A549 (cell line): ENCODE measurements around the gene PIK3CB. TPM values are rescaled to one million over a fixed set of nuclear protein-coding genes. Genes with fewer than 3 reads are reported as not detected.
"Not testable (repeated sequence)": the region's sequence is repeated elsewhere in the genome, so short reads cannot be mapped to it uniquely, and the experiment has no call there.

Source experiments
- ATAC-seq, 2 experiments: fragments of 200-7000 bp in 1 of 2; fragments of >200 bp in 1 of 2; cut with Nextera tagmentation in 1 of 2; cut with Tn5 transposase in 1 of 2; 3 replicates each; pipeline versions ENCODE4 v1.8.0 to v1.9.1; 2018 to 2020; ENCODE audit warnings: mild to moderate bottlenecking in 1 of 2, moderate library complexity in 1 of 2
- CTCF ChIA-PET: fragments of 300-600 bp; sonication (Branson Sonifier 250); formaldehyde crosslinking; extraction: SDS; loops from one replicate; lab custom pipeline; 2021; ENCODE audit warnings: antibody characterized with exemption, inconsistent platforms; lab: Yijun Ruan, JAX
- POLR2A ChIA-PET: fragments of 350-600 bp; formaldehyde crosslinking; extraction: SDS; loops from one replicate; lab custom pipeline; 2021; ENCODE audit warnings: antibody characterized with exemption, inconsistent platforms; lab: Yijun Ruan, JAX
- DNase-seq, 2 experiments: peaks; one replicate each; pipeline versions ENCODE4 v3.0.0 to v3.0.0-alpha.2; 2011 to 2016; ENCODE audit warnings: low read depth in 1 of 2, low spot score in 1 of 2
- FAIRE-seq: peaks from 2 replicates; lab custom pipeline; 2011; peaks lifted over from hg19 to GRCh38; lab: Jason Lieb, UNC
- H3K27ac ChIP-seq, 2 experiments: fragments of >200 bp; sonication (Bioruptor Twin); formaldehyde crosslinking; 3 replicates each; pipeline ENCODE4 v1.5.1; 2016 to 2017
- H3K4me1 ChIP-seq: fragments of >200 bp; sonication (Bioruptor Twin); formaldehyde crosslinking; 3 replicates; pipeline ENCODE4 v1.6.1; 2016
- H3K4me2 ChIP-seq: fragments of >200 bp; sonication (Bioruptor Twin); formaldehyde crosslinking; 3 replicates; pipeline ENCODE4 v1.6.1; 2016
- H3K4me3 ChIP-seq: fragments of >200 bp; sonication (Bioruptor Twin); formaldehyde crosslinking; 3 replicates; pipeline ENCODE4 v1.5.1; 2016
- H3K9me3 ChIP-seq: fragments of >200 bp; sonication (Bioruptor Twin); formaldehyde crosslinking; 3 replicates; pipeline ENCODE4 v1.6.1; 2016
- CBX8 ChIP-seq: fragments of 200-600 bp; sonication (generic); IDR thresholded peaks from 2 replicates; pipeline ENCODE4 v1.6.1; 2016
- CEBPB ChIP-seq, 2 experiments: fragments of >200 bp in 1 of 2; sonication (Bioruptor Twin) in 1 of 2; formaldehyde crosslinking in 1 of 2; IDR thresholded peaks; 2 replicates each; pipeline ENCODE4 v1.6.1; 2012 to 2016
- CHD2 ChIP-seq: fragments of 150-350 bp; IDR thresholded peaks from 2 replicates; pipeline ENCODE4 v1.6.1; 2014; ENCODE audit warnings: low read length; ENCODE audit not compliant: partially characterized antibody
- EHMT2 ChIP-seq: fragments of 200-600 bp; sonication (generic); IDR thresholded peaks from 2 replicates; pipeline ENCODE4 v1.6.1; 2016; ENCODE audit warnings: antibody characterized with exemption, low read depth, mild to moderate bottlenecking, moderate library complexity
- GATA3 ChIP-seq: IDR thresholded peaks from 2 replicates; pipeline ENCODE4 v1.6.1; 2012; ENCODE audit warnings: borderline replicate concordance
- JUN ChIP-seq, 2 experiments: fragments of >200 bp; sonication (Bioruptor Twin); formaldehyde crosslinking; IDR thresholded peaks; 2 replicates in 1 of 2; 3 replicates in 1 of 2; pipeline ENCODE4 v1.6.1; 2016 to 2017
- JUNB ChIP-seq: fragments of >200 bp; sonication (Bioruptor Twin); formaldehyde crosslinking; IDR thresholded peaks from 2 replicates; pipeline ENCODE4 v1.6.1; 2016
- POLR2A ChIP-seq: IDR thresholded peaks from 2 replicates; pipeline ENCODE4 v1.6.1; 2012; ENCODE audit warnings: mild to moderate bottlenecking, low read length
- RNF2 ChIP-seq: fragments of 200-600 bp; sonication (generic); IDR thresholded peaks from 2 replicates; pipeline ENCODE4 v1.6.1; 2016; ENCODE audit warnings: low read depth, mild to moderate bottlenecking, antibody characterized with exemption, moderate library complexity, borderline replicate concordance
- TFCP2L1 ChIP-seq: fragments of 250-450 bp; sonication (Bioruptor Pico); IDR thresholded peaks from 2 replicates; pipeline ENCODE4 v1.5.0; 2021; ENCODE audit warnings: mild to moderate bottlenecking
- ZC3H11A ChIP-seq: fragments of 450-650 bp; IDR thresholded peaks from 2 replicates; pipeline ENCODE4 v1.6.1; 2014; ENCODE audit warnings: antibody characterized with exemption, mild to moderate bottlenecking
- ZSCAN20 ChIP-seq: fragments of 250-450 bp; sonication (Bioruptor Pico); IDR thresholded peaks from 2 replicates; pipeline ENCODE4 v1.8.0; 2022; ENCODE audit warnings: mild to moderate bottlenecking, moderate library complexity
- WGBS: methylation state at CpG from one replicate; pipeline ENCODE4 v1.1.6; 2017; ENCODE audit errors: missing lambda C conversion rate; 5-methylcytosine and 5-hydroxymethylcytosine counted together
- polyA plus RNA-seq, 4 experiments: library from polyadenylated mRNA; depleted of rRNA in 3 of 4; stranded (reverse); fragments of >200 nt; fragmentation: RNase III in 1 of 4; extraction: RNeasy Plus Mini Kit Qiagen cat#74134 plus additional on column Dnase treatment in 1 of 4; gene quantifications; 2 replicates in 3 of 4; 3 replicates in 1 of 4; pipeline ENCODE4 v1.2.3, GENCODE V29; 2011 to 2017
- TF ChIP-seq, protein P1 (sequence below): fragments of 200-600 bp; sonication (generic); IDR thresholded peaks from 2 replicates; pipeline ENCODE4 v1.6.1; 2016; ENCODE audit warnings: antibody characterized with exemption, mild to moderate bottlenecking, moderate library complexity
- TF ChIP-seq, protein P2 (sequence below): IDR thresholded peaks from 2 replicates; pipeline ENCODE4 v1.6.1; 2012; ENCODE audit warnings: low read depth, borderline replicate concordance
- TF ChIP-seq, protein P3 (sequence below): IDR thresholded peaks from 2 replicates; pipeline ENCODE4 v1.6.1; 2012
- TF ChIP-seq, protein P4 (sequence below): fragments of 450-650 bp; IDR thresholded peaks from 2 replicates; pipeline ENCODE4 v1.6.1; 2014; ENCODE audit warnings: antibody characterized with exemption

PIK3CB gene
- polyA plus RNA-seq, 2 of the 4 experiments (the other 2 are of a cell fraction) = 20.7 to 23.3 TPM

DNA sequence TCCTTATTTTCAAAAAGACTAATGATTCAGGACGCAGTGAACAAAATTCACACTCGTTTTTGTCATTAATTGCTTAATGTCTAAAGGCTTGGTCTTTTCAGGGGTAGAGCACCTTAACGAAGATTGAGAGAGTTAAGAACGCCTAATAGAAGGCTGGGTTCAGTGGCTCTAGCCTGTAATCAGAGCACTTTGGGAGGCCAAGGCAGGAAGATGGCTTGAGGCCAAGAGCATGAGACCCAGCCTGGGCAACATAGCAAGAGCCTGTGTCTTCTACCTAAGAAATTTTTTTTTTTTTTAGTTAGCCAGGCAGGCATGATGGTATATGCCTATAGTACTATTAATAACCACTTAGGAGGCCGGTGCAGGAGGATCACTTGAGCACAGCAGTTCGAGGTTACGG lies 7.5 kb downstream of the PIK3CB start (continued):
- TF ChIP-seq, protein P1, sequence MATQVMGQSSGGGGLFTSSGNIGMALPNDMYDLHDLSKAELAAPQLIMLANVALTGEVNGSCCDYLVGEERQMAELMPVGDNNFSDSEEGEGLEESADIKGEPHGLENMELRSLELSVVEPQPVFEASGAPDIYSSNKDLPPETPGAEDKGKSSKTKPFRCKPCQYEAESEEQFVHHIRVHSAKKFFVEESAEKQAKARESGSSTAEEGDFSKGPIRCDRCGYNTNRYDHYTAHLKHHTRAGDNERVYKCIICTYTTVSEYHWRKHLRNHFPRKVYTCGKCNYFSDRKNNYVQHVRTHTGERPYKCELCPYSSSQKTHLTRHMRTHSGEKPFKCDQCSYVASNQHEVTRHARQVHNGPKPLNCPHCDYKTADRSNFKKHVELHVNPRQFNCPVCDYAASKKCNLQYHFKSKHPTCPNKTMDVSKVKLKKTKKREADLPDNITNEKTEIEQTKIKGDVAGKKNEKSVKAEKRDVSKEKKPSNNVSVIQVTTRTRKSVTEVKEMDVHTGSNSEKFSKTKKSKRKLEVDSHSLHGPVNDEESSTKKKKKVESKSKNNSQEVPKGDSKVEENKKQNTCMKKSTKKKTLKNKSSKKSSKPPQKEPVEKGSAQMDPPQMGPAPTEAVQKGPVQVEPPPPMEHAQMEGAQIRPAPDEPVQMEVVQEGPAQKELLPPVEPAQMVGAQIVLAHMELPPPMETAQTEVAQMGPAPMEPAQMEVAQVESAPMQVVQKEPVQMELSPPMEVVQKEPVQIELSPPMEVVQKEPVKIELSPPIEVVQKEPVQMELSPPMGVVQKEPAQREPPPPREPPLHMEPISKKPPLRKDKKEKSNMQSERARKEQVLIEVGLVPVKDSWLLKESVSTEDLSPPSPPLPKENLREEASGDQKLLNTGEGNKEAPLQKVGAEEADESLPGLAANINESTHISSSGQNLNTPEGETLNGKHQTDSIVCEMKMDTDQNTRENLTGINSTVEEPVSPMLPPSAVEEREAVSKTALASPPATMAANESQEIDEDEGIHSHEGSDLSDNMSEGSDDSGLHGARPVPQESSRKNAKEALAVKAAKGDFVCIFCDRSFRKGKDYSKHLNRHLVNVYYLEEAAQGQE = no peak

DNA sequence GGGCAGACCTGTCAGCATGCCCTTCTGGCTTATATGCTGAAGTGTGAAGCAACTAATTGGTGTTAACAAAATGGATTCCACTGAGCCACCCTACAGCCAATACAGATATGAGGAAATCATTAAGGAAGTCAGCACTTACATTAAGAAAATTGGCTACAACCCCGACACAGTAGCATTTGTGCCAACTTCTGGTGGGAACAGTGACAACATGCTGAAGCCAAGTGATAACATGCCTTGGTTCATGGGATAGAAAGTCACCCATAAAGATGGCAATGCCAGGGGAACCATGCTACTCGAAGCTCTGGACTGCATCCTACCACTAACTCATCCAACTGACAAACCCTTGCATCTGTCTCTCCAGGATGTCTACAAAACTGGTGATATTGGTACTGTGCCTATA lies 9.4 kb downstream of the PIK3CB start:
- TF ChIP-seq ZC3H11A (no peak), CEBPB (IDR thresholded peaks at IDR 0.05) (no peak), CBX8 (no peak), EHMT2 (no peak), POLR2A (no peak), TFCP2L1 (CRISPR knock-in tag) (no peak), RNF2 (no peak)
- TF ChIP-seq, protein P2, sequence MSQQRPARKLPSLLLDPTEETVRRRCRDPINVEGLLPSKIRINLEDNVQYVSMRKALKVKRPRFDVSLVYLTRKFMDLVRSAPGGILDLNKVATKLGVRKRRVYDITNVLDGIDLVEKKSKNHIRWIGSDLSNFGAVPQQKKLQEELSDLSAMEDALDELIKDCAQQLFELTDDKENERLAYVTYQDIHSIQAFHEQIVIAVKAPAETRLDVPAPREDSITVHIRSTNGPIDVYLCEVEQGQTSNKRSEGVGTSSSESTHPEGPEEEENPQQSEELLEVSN = no peak
- TF ChIP-seq, protein P3, sequence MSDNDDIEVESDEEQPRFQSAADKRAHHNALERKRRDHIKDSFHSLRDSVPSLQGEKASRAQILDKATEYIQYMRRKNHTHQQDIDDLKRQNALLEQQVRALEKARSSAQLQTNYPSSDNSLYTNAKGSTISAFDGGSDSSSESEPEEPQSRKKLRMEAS = no peak
- TF ChIP-seq, protein P4, sequence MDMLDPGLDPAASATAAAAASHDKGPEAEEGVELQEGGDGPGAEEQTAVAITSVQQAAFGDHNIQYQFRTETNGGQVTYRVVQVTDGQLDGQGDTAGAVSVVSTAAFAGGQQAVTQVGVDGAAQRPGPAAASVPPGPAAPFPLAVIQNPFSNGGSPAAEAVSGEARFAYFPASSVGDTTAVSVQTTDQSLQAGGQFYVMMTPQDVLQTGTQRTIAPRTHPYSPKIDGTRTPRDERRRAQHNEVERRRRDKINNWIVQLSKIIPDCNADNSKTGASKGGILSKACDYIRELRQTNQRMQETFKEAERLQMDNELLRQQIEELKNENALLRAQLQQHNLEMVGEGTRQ = no peak
- ChIA-PET CTCF (interaction anchor here (0.8 to 1.6 kb wide), 4 partner anchors 32 to 98 kb away, joined by 3 to 15 read pairs (median 5); no protein-coding TSS in a partner anchor), POLR2A (interaction anchor here (0.6 kb wide), 1 partner anchor 34 kb away, joined by 5 read pairs; no protein-coding TSS in a partner anchor)
- Histone ChIP-seq H3K27ac (no peak overlapping the region; a peak in 1 of 6 replicates), H3K4me3 (no peak overlapping the region), H3K4me2 (no peak overlapping the region), H3K9me3 (no peaks in the 10 kb centered on the region), H3K4me1 (peaks cover 17% of the 10 kb centered on the region)
- DNase-seq = no peak
- no peak for ATAC-seq
- no peak for FAIRE-seq
- WGBS = 100% methylated on average over 2 of the region's 2 CpGs

DNA sequence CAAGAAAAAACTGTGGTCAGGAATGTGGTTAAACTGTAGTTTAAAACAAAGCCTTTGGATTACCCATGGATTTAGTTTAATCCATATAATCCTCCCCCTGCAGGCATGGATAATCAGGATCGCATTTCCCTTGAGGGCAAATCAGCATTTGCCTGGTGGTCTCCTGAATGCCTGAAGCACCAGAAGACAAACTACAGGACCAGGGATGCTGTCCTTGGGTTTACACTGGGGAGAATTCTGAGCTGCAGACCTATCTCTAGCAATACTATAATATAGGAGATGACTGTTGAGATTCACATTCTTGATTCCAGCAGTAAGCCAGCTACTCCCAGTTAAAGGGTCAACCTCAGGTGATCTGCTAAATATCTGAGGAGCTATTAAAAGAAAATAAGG lies 10.6 kb downstream of the PIK3CB start:
- POLR2A ChIA-PET = interaction anchor here (1.3 to 1.5 kb wide), 3 partner anchors 11 to 39 kb away, joined by 3 to 6 read pairs (median 4); partner anchors contain the start of gene PIK3CB
- Histone ChIP-seq H3K4me2 (peak overlapping the region; percentile 58), H3K4me1 (peaks cover 17% of the 10 kb centered on the region), H3K4me3 (no peak overlapping the region), H3K27ac (peak overlapping the region; percentile 54 to 90), H3K9me3 (no peaks in the 10 kb centered on the region)
- FAIRE-seq (no peak), ATAC-seq (peak in 1 of 2 experiments; percentile 68; a peak in 3 of 6 replicates), DNase-seq (no peak)
- WGBS = 15% methylated on average over 1 of the region's 1 CpG
- CTCF ChIA-PET = interaction anchor here (1.4 kb wide), 1 partner anchor 92 kb away, joined by 4 read pairs; no protein-coding TSS in a partner anchor
- TF ChIP-seq CHD2 (no peak), JUN (IDR thresholded peaks at IDR 0.05) (no peak), ZSCAN20 (CRISPR knock-in tag) (no peak), GATA3 (no peak), JUNB (no peak), CEBPB (IDR thresholded peaks at IDR 0.05) (no peak)

DNA sequence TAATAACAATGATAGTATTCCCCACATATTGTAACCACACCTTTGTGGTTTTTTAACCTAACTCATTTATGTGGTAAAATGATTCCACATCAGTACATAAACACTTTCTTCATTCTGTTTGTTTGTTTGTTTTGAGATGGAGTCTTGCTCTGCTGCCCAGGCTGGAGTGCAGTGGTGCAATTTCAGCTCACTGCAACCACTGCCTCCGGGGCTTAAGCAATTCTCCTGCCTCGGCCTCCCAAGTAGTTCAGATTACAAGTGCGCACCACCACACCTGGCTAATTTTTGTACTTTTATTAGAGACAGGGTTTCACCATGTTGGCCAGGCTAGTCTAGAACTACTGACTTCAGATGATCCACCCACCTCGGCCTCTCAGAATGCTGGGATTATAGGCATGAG lies 14.3 kb downstream of the PIK3CB start:
- FAIRE-seq = not testable (repeated sequence)

More for the DNA sequence above, 14.3 kb downstream of the PIK3CB start:
- POLR2A ChIA-PET, ATAC-seq, H3K27ac ChIP-seq, DNase-seq, H3K4me3 ChIP-seq, H3K9me3 ChIP-seq, H3K4me2 ChIP-seq: not testable (repeated sequence)
- 93% methylated on average over 4 of the region's 4 CpGs for WGBS
- H3K4me1 ChIP-seq = peaks cover 22% of the 10 kb centered on the region
- CTCF ChIA-PET = interaction anchor here (0.9 to 1.3 kb wide), 2 partner anchors 103 to 226 kb away, joined by 3 read pairs; partner anchors contain the start of gene CEP70
